Esophagus squamous epithelium (tissue), 4 donors: ENCODE data around the gene PTPRN2.

ENCODE experiments used
- CTCF ChIP-seq, 6 experiments: fragments of 450-650 bp in 4 of 6; fragments of 200-600 bp in 2 of 6; sonication (generic) in 2 of 6; IDR thresholded peaks; one replicate each; pipeline ENCODE4 v1.5.1; 2016 to 2019; ENCODE audit warnings: antibody characterized with exemption in 6 of 6, mild to moderate bottlenecking in 4 of 6, moderate library complexity in 4 of 6
- POLR2A ChIP-seq, 4 donors: fragments of 450-650 bp; IDR thresholded peaks; one replicate each; pipeline ENCODE4 v1.6.1; 2017; ENCODE audit warnings: antibody characterized with exemption in 4 of 4, mild to moderate bottlenecking in 4 of 4, moderate library complexity in 3 of 4

GRCh38 chr7:158505683-158506082 lies 81.9 kb downstream of the PTPRN2 start:
- TF ChIP-seq CTCF (IDR thresholded peaks at IDR 0.05) (no peak), POLR2A (IDR thresholded peaks at IDR 0.05) (no peak)
